HEK293T (cell line): Measurements from ENCODE around the gene TBRG4.

Source experiments
- CTCF ChIA-PET: fragments of 350-600 bp; formaldehyde crosslinking; extraction: SDS; loops from one replicate; lab custom pipeline; 2021; ENCODE audit warnings: antibody characterized with exemption, inconsistent platforms; lab: Yijun Ruan, JAX
- POLR2A ChIA-PET: fragments of 350-600 bp; formaldehyde crosslinking; extraction: SDS; loops from one replicate; lab custom pipeline; 2020; ENCODE audit warnings: antibody characterized with exemption, inconsistent platforms; lab: Yijun Ruan, JAX
- DNase-seq: peaks from one replicate; pipeline ENCODE4 v3.0.0; 2012; ENCODE audit warnings: mixed read lengths; ENCODE audit errors: extremely low spot score
- ARNT ChIP-seq: fragments of 450-650 bp; IDR thresholded peaks from 2 replicates; pipeline ENCODE4 v1.6.1; 2017; ENCODE audit warnings: mild to moderate bottlenecking
- BHLHE40 ChIP-seq: fragments of 450-650 bp; IDR thresholded peaks from 2 replicates; pipeline ENCODE4 v1.6.1; 2016; ENCODE audit warnings: mild to moderate bottlenecking, moderate library complexity, borderline replicate concordance
- CTBP1 ChIP-seq: fragments of 450-650 bp; IDR thresholded peaks from 2 replicates; pipeline ENCODE4 v1.6.1; 2016; ENCODE audit warnings: borderline replicate concordance
- ELF4 ChIP-seq: fragments of 450-650 bp; IDR thresholded peaks from 2 replicates; pipeline ENCODE4 v1.6.1; 2017; ENCODE audit warnings: antibody characterized with exemption
- FOXA1 ChIP-seq: fragments of 450-650 bp; IDR thresholded peaks from 2 replicates; pipeline ENCODE4 v1.6.1; 2016; ENCODE audit warnings: mild to moderate bottlenecking
- FOXK2 ChIP-seq: fragments of 450-650 bp; IDR thresholded peaks from 2 replicates; pipeline ENCODE4 v1.6.1; 2016; ENCODE audit warnings: mild to moderate bottlenecking
- FOXM1 ChIP-seq: fragments of 450-650 bp; IDR thresholded peaks from 2 replicates; pipeline ENCODE4 v1.6.1; 2017; ENCODE audit warnings: mild to moderate bottlenecking, borderline replicate concordance
- HDGF ChIP-seq: fragments of 450-650 bp; IDR thresholded peaks from 2 replicates; pipeline ENCODE4 v1.6.1; 2017; ENCODE audit warnings: antibody characterized with exemption, borderline replicate concordance
- L3MBTL2 ChIP-seq: fragments of 450-650 bp; conservative IDR thresholded peaks from 2 replicates; pipeline ENCODE4 v1.6.1; 2016; ENCODE audit warnings: mild to moderate bottlenecking
- LEF1 ChIP-seq: fragments of 450-650 bp; IDR thresholded peaks from 2 replicates; pipeline ENCODE4 v1.6.1; 2017; ENCODE audit warnings: mild to moderate bottlenecking, borderline replicate concordance
- NFRKB ChIP-seq: fragments of 450-650 bp; IDR thresholded peaks from 2 replicates; pipeline ENCODE4 v1.6.1; 2016; ENCODE audit warnings: mild to moderate bottlenecking, moderate library complexity
- PKNOX1 ChIP-seq: fragments of 450-650 bp; IDR thresholded peaks from 2 replicates; pipeline ENCODE4 v1.6.1; 2016
- SP1 ChIP-seq: fragments of 450-650 bp; IDR thresholded peaks from 2 replicates; pipeline ENCODE4 v1.6.1; 2017
- SUZ12 ChIP-seq: fragments of 450-650 bp; IDR thresholded peaks from 2 replicates; pipeline ENCODE4 v1.6.1; 2016; ENCODE audit warnings: mild to moderate bottlenecking
- TARDBP ChIP-seq: fragments of 450-650 bp; IDR thresholded peaks from 2 replicates; pipeline ENCODE4 v1.6.1; 2016
- ZNF384 ChIP-seq: fragments of 450-650 bp; IDR thresholded peaks from 2 replicates; pipeline ENCODE4 v1.6.1; 2016

TBRG4 gene

DNA sequence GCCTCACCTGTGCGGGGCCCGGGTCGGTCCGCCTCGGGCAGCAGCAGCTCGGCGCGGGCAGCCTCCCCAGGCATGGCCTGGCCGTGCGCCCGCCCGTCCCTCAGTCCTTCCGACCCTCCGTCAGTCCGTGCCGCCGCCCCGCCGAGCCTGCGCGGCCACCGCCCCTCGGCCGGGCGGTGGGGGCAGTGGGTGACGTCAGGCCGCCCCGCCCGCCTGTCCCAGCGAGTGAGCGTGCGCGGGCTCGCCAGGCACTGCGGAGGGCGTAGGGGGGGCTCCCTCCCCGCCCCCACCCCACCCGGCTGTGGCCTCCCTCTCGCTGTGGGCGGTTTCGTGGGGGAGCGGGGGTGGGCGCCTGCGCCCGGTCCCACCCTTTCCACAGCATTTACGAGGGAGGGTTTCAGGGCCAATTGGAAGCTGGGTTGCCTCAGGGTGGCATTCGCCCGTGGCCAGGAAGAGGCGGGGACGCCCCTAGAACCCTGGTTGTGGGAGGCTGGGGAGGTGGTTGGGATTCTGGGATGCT, 22.6 kb downstream of the TBRG4 start, which contains the start of gene NACAD:
TSS of gene NACAD (minus strand) at position 149 of the 520 bp plus-strand sequence. CDS start at position 74, 75 bp downstream.
- ChIA-PET POLR2A (interaction anchor here (1.2 kb wide), 1 partner anchor 23 kb away, joined by 8 read pairs; the partner anchor contains the start of gene TBRG4), CTCF (no interaction called here)
- DNase-seq: peak; percentile 58
- 0 out of 2 replicates have a peak, but pooled peaks have one; percentile 3 for TF ChIP-seq FOXM1
- no peak for TF ChIP-seq ELF4

DNA sequence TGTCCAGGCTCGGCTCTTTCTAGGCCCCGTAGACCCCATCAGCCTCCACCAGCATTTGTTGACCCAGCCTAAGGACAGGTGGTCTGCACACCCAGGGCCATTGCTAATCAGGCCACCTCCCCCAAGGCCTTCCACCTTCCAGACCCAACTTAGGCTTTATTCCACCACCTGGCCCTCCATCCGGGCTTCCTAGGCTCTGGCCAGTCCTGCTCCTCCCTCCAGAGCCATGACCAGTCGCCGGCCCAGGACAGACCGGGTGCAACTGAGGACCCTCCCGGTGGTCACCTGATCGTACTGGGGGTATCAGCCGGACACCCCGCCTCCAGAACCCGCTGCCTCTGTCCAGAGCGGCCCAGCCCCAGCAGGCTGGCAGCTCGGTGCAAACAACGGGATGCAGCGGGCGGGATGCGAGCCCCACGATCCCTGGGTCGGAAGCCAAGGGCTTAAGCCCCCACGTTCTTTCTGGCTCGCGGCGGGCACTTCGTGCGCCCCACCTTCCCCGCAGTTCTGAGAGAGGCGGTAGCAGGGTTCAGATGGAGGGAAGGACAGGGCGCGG, 23.3 kb downstream of the TBRG4 start:
- POLR2A ChIA-PET: no interaction called here
- DNase-seq: no peak
- CTCF ChIA-PET: no interaction called here
- TF ChIP-seq ARNT: no peak
- TF ChIP-seq NFRKB: no peak
- TF ChIP-seq FOXM1: no peak
- TF ChIP-seq SP1: no peak
- no peak for TF ChIP-seq BHLHE40
- TF ChIP-seq ZNF384: no peak
- no peak for TF ChIP-seq FOXA1
- TF ChIP-seq ELF4: no peak
- TF ChIP-seq TARDBP: no peak
- TF ChIP-seq PKNOX1: no peak
- TF ChIP-seq FOXK2: no peak
- no peak for TF ChIP-seq SUZ12
- TF ChIP-seq LEF1: no peak
- TF ChIP-seq L3MBTL2: no peak
- TF ChIP-seq CTBP1: no peak

- DNase-seq: no peak
- ChIA-PET CTCF (interaction anchor here (0.9 to 1.0 kb wide), 2 partner anchors 49 to 114 kb away, joined by 3 read pairs; no protein-coding TSS in a partner anchor), POLR2A (interaction anchor here (1.0 to 2.9 kb wide), 3 partner anchors 11 to 102 kb away, joined by 3 to 10 read pairs (median 4); partner anchors contain the start of gene TBRG4)
- TF ChIP-seq TARDBP: no peak
- TF ChIP-seq SP1: no peak
- no peak for TF ChIP-seq NFRKB
- no peak for TF ChIP-seq ELF4
- no peak for TF ChIP-seq ARNT
- no peak for TF ChIP-seq FOXK2
- TF ChIP-seq LEF1: no peak
- no peak for TF ChIP-seq BHLHE40
- TF ChIP-seq PKNOX1: no peak
- TF ChIP-seq ZNF384: no peak
- TF ChIP-seq HDGF: no peak
- TF ChIP-seq SUZ12: no peak
- TF ChIP-seq FOXA1: no peak
- TF ChIP-seq CTBP1: no peak
- no peak for TF ChIP-seq FOXM1
- no peak for TF ChIP-seq L3MBTL2
Measured at GRCh38 chr7:45087301-45088145, 24.0 kb downstream of the TBRG4 start.

DNA sequence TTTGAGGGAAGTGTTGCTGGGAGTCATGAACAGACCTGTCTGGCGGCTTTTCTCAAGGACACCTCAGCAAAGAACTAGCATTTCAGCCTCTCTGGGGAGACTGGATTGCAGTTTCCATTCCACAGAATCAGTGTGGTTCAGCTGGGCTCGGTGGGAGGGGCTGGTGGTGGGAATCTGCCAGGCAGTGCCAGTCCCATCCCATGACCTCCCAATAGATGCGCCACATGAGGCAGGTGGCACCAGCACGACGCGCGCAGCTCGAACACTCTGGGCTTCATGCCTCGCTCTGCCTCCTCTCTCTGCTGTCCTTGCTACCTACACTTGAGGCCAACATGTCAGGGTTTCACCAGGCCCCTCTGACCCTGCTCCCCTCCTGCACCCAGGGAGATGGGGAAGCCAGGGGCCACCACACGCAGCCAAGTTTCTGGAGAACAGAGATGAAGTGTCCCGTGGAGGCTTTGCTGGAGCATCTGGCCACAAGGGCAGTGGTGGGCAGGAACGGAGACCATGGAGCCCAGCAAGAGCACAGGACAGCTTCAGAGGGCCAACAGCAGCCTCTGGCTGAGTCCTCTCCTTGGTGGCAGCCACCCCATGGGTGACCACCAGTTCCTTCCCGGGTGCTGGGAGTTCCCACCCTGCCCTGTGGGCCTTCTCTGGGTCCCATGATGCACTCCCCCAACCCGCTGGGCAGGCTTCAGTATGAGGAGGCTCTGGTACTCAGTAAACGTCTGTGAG, 25.0 kb downstream of the TBRG4 start:
- ChIA-PET POLR2A (interaction anchor here (1.0 to 2.9 kb wide), 3 partner anchors 10 to 101 kb away, joined by 3 to 10 read pairs (median 4); partner anchors contain the start of gene TBRG4), CTCF (interaction anchor here (0.9 to 1.0 kb wide), 2 partner anchors 50 to 113 kb away, joined by 3 read pairs; no protein-coding TSS in a partner anchor)
- DNase-seq: no peak
- no peak for TF ChIP-seq SP1
- no peak for TF ChIP-seq TARDBP
- no peak for TF ChIP-seq FOXA1
- TF ChIP-seq FOXK2: no peak
- no peak for TF ChIP-seq NFRKB
- TF ChIP-seq ELF4: no peak
- no peak for TF ChIP-seq BHLHE40
- no peak for TF ChIP-seq ARNT
- TF ChIP-seq PKNOX1: no peak
- no peak for TF ChIP-seq FOXM1
- TF ChIP-seq HDGF: no peak

GRCh38 chr7:45085619-45086200, 25.8 kb downstream of the TBRG4 start:
- ChIA-PET CTCF (no interaction called here), POLR2A (interaction anchor here (2.9 kb wide), 1 partner anchor 26 kb away, joined by 10 read pairs; the partner anchor contains the start of gene TBRG4)
- DNase-seq: no peak
- no peak for TF ChIP-seq FOXM1
- TF ChIP-seq LEF1: no peak
- TF ChIP-seq L3MBTL2: no peak
- no peak for TF ChIP-seq ARNT
- TF ChIP-seq PKNOX1: no peak
- no peak for TF ChIP-seq SUZ12
- TF ChIP-seq FOXK2: no peak
- TF ChIP-seq TARDBP: no peak
- TF ChIP-seq NFRKB: no peak
- TF ChIP-seq BHLHE40: no peak
- no peak for TF ChIP-seq FOXA1
- TF ChIP-seq ZNF384: no peak
- TF ChIP-seq HDGF: no peak
- TF ChIP-seq ELF4: no peak
